CD4-positive, CD25-positive, alpha-beta regulatory T cell (primary cell): Measurements from ENCODE around the gene SLC41A1. TPM values are rescaled to one million over a fixed set of nuclear protein-coding genes. Genes with fewer than 3 reads are reported as not detected.
A peak's percentile ranks its signal among the peaks of the same experiment; 100 is the strongest.

Source experiments
- ATAC-seq, 2 donors: fragments of 150-1000 bp; cut with Tn5 transposase; one replicate each; pipeline ENCODE4 v1.10.0; 2021; ENCODE audit warnings: low read depth in 2 of 2, moderate number of reproducible peaks in 2 of 2, moderate library complexity in 1 of 2
- DNase-seq, 3 donors: peaks; one replicate each; pipeline versions ENCODE4 v3.0.0 to v3.0.0-alpha.2; 2012 to 2022; ENCODE audit warnings: mixed read lengths in 1 of 3
- H3K27ac ChIP-seq: one replicate; pipeline ENCODE4 v1.7.0; 2013; ENCODE audit warnings: mild to moderate bottlenecking, low read length; ENCODE audit not compliant: insufficient read depth, poor library complexity, severe bottlenecking
- H3K27me3 ChIP-seq: one replicate; pipeline ENCODE4 v1.7.0; 2013; ENCODE audit warnings: low read length; ENCODE audit not compliant: control insufficient read depth, insufficient read depth
- H3K36me3 ChIP-seq: one replicate; pipeline ENCODE4 v1.7.0; 2013; ENCODE audit warnings: mild to moderate bottlenecking, low read length, moderate library complexity; ENCODE audit not compliant: control insufficient read depth, insufficient read depth
- H3K4me1 ChIP-seq: 2 replicates; pipeline ENCODE4 v1.7.0; 2013; ENCODE audit warnings: mild to moderate bottlenecking, low read length; ENCODE audit not compliant: insufficient read depth, control insufficient read depth, poor library complexity, severe bottlenecking
- H3K4me3 ChIP-seq: one replicate; pipeline ENCODE4 v1.7.0; 2013; ENCODE audit warnings: low read depth, mild to moderate bottlenecking, low read length, moderate library complexity
- H3K9me3 ChIP-seq, 2 experiments: 1 replicate in 1 of 2; 2 replicates in 1 of 2; pipeline ENCODE4 v1.7.0; 2013; ENCODE audit warnings: low read length in 2 of 2, mild to moderate bottlenecking in 1 of 2, moderate library complexity in 1 of 2; ENCODE audit not compliant: control insufficient read depth in 2 of 2
- H3K27ac Mint-ChIP-seq, 3 donors: one replicate each; pipeline ENCODE4 v1.8.0; 2020 to 2022; ENCODE audit warnings: mild to moderate bottlenecking in 3 of 3, mixed read lengths in 3 of 3, moderate library complexity in 2 of 3
- H3K27me3 Mint-ChIP-seq: one replicate; pipeline ENCODE4 v1.8.0; 2022; ENCODE audit warnings: mild to moderate bottlenecking, mixed read lengths
- H3K36me3 Mint-ChIP-seq: one replicate; pipeline ENCODE4 v1.8.0; 2020; ENCODE audit warnings: mixed read lengths
- H3K4me1 Mint-ChIP-seq, 4 donors: one replicate each; pipeline ENCODE4 v1.8.0; 2020 to 2022; ENCODE audit warnings: mixed read lengths in 4 of 4, mild to moderate bottlenecking in 1 of 4
- H3K4me3 Mint-ChIP-seq, 4 donors: one replicate each; pipeline ENCODE4 v1.8.0; 2020 to 2022; ENCODE audit warnings: mild to moderate bottlenecking in 4 of 4, mixed read lengths in 4 of 4, moderate library complexity in 3 of 4
- H3K9me3 Mint-ChIP-seq, 7 donors: one replicate each; pipeline ENCODE4 v1.8.0; 2020 to 2022; ENCODE audit warnings: mixed read lengths in 7 of 7, mild to moderate bottlenecking in 3 of 7, moderate library complexity in 2 of 7
- polyA plus RNA-seq, 4 donors: library from polyadenylated mRNA; unstranded; fragments of 300-500 nt; fragmentation: Illumina TruSeq; gene quantifications; one replicate each; pipeline ENCODE4 v1.2.3, GENCODE V29; 2021
- total RNA-seq: library from RNA; stranded (reverse); gene quantifications from one replicate; pipeline ENCODE4 v1.2.3, GENCODE V29; 2022

SLC41A1 gene
- total and polyA plus RNA-seq, 5 donors from 2014 or later: 10.8 to 33.2 (median 13.4) TPM

GRCh38 chr1:205817364-205817763 is 4.4 kb upstream of the SLC41A1 start:
- no peak for DNase-seq
- no peaks in the 10 kb centered on the region for H3K36me3 ChIP-seq
- H3K4me3 Mint-ChIP-seq: no peak overlapping the region
- no peaks in the 10 kb centered on the region for H3K27me3 Mint-ChIP-seq
- ATAC-seq: no peak
- peaks cover 10% of the 10 kb centered on the region for H3K4me1 ChIP-seq
- no peaks in the 10 kb centered on the region for H3K27me3 ChIP-seq
- H3K4me3 ChIP-seq: no peak overlapping the region
- H3K27ac ChIP-seq: no peak overlapping the region
- H3K36me3 Mint-ChIP-seq: no peaks in the 10 kb centered on the region
- H3K9me3 ChIP-seq: no peaks in the 10 kb centered on the region
- H3K27ac Mint-ChIP-seq: no peak overlapping the region
- H3K9me3 Mint-ChIP-seq: peaks cover 0 to 2% (median 0%) of the 10 kb centered on the region in 7 donors
- peaks cover 8 to 23% (median 15%) of the 10 kb centered on the region in 4 donors for H3K4me1 Mint-ChIP-seq

- ATAC-seq (no peak), DNase-seq (no peak)
- Histone ChIP-seq H3K9me3 (no peaks in the 10 kb centered on the region), H3K4me3 (peak overlapping the region; percentile 78), H3K4me1 (peaks cover 47% of the 10 kb centered on the region), H3K36me3 (peaks cover 10% of the 10 kb centered on the region), H3K27ac (peak overlapping the region; percentile 71), H3K27me3 (no peaks in the 10 kb centered on the region)
- H3K4me1 Mint-ChIP-seq: peaks cover 13 to 51% (median 41%) of the 10 kb centered on the region in 4 donors
- H3K4me3 Mint-ChIP-seq: peak overlapping the region; percentile 93 to 95 (median 94)
- no peaks in the 10 kb centered on the region for H3K9me3 Mint-ChIP-seq
- peak overlapping the region in 2 of 3 donors; percentile 89 to 93 for H3K27ac Mint-ChIP-seq
- peaks cover 13% of the 10 kb centered on the region for H3K36me3 Mint-ChIP-seq
- no peaks in the 10 kb centered on the region for H3K27me3 Mint-ChIP-seq
Observed at GRCh38 chr1:205813755-205814058, 709 bp upstream of the SLC41A1 start.

GRCh38 chr1:205812271-205812877 is 624 bp downstream of the SLC41A1 start:
- Histone ChIP-seq H3K27me3 (no peaks in the 10 kb centered on the region), H3K36me3 (peaks cover 10% of the 10 kb centered on the region), H3K9me3 (no peaks in the 10 kb centered on the region), H3K27ac (peak overlapping the region; percentile 76), H3K4me1 (peaks cover 60% of the 10 kb centered on the region), H3K4me3 (peak overlapping the region; percentile 87)
- DNase-seq: peak in 2 of 3 donors; percentile 5 to 28
- Mint-ChIP-seq H3K4me1 (peaks cover 13 to 65% (median 51%) of the 10 kb centered on the region in 4 donors), H3K27ac (peak overlapping the region; percentile 86 to 98 (median 91)), H3K4me3 (peak overlapping the region; percentile 91 to 96 (median 94)), H3K36me3 (peaks cover 20% of the 10 kb centered on the region), H3K27me3 (no peaks in the 10 kb centered on the region), H3K9me3 (no peaks in the 10 kb centered on the region)
- ATAC-seq: peak in 1 of 2 donors; percentile 0

DNA sequence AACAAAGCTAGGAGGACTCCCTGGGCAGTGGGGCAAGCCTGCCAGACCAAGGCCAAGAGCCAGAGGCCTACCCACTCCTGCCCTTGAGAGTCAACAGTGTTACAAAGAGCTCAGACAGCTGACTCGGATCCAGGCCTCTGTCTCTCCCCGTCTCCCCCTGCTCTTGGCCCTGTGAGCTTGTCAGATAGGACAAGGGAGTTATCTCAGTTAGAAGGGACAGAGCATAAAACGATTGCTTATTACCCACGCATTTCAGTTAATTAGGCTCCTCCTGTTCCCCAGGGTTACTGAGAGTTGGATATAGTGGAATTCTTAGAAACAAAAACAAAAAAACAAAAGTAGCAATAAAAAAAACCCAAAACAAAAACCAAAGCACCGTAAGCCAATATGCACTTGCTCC is 1.3 kb downstream of the SLC41A1 start:
- Mint-ChIP-seq H3K36me3 (peaks cover 20% of the 10 kb centered on the region), H3K27me3 (no peaks in the 10 kb centered on the region), H3K9me3 (no peaks in the 10 kb centered on the region), H3K4me1 (peaks cover 13 to 71% (median 58%) of the 10 kb centered on the region in 4 donors), H3K4me3 (peak overlapping the region; percentile 91 to 96 (median 94)), H3K27ac (peak overlapping the region; percentile 86 to 98 (median 91))
- Histone ChIP-seq H3K27ac (peak overlapping the region; percentile 76), H3K36me3 (peaks cover 10% of the 10 kb centered on the region), H3K9me3 (no peaks in the 10 kb centered on the region), H3K4me3 (peak overlapping the region; percentile 87), H3K4me1 (peaks cover 67% of the 10 kb centered on the region), H3K27me3 (no peaks in the 10 kb centered on the region)
- no peak for DNase-seq
- ATAC-seq: no peak

DNA sequence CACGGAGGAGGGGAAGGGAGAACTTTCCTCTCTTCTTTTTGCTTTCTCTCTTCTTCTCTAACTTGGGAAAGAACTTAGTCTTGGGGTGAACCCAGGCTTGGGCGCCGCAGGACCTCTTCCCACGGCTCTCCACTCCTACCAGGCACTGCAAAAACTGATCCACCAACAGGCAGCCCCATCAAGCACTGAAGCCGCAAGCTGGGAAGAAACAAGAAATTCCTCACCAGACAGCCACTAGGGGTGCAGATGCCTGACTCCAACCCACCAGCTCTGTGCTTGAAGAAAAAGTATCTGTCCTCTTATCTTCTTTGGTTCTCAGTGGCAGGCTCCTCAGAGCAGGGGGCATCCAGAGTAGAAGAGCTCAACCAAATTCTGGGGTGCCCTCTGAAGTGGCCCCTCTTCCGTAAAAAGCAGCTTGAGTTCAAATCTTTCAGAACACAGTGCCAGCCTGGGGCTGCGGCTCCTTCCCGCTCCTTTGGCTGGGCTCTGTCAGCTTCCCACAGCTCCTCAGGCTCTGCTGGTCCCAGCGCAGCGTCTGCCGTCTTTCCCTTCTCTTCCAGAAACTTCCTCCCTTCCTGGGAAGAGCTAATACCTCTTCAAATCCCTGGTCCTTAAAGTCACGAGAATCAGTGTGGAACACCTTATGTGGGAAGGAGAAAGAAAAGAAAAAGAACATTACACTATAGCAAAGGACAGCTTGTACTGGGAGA is 2.4 kb downstream of the SLC41A1 start:
- Mint-ChIP-seq H3K36me3 (peaks cover 20% of the 10 kb centered on the region), H3K9me3 (peaks cover 0 to 1% (median 0%) of the 10 kb centered on the region in 7 donors), H3K4me3 (peak overlapping the region; percentile 91 to 96 (median 94)), H3K27me3 (no peaks in the 10 kb centered on the region), H3K27ac (peak overlapping the region; percentile 2 to 98 (median 91)), H3K4me1 (peaks cover 13 to 81% (median 68%) of the 10 kb centered on the region in 4 donors)
- Histone ChIP-seq H3K4me1 (peaks cover 78% of the 10 kb centered on the region), H3K4me3 (peak overlapping the region; percentile 87), H3K27me3 (no peaks in the 10 kb centered on the region), H3K9me3 (no peaks in the 10 kb centered on the region), H3K27ac (no peak overlapping the region), H3K36me3 (peaks cover 10% of the 10 kb centered on the region)
- ATAC-seq (no peak), DNase-seq (no peak)

DNA sequence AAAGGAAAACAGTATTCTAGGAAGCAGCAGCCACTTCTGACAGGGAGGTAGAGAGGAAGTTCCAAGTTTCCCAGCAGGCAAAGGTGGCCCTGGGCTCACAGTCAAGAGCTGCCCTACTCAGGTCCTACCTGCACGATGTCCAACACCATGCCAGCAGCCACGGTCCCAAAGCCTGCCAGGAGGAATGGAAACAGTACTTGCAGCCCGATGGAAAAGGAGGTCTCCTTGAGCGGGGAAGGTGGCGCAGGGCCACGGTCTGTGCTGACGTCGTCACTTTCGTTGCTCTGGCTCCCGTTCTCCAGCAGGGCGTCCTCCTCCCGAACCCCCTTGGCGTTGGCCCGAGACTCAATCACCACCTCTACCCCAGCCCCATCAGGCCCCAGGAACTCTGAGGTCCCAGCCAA is 3.1 kb downstream of the SLC41A1 start:
- Mint-ChIP-seq H3K36me3 (peaks cover 20% of the 10 kb centered on the region), H3K27ac (peak overlapping the region in 1 of 3 donors; percentile 26), H3K4me3 (peak overlapping the region; percentile 91 to 96 (median 94)), H3K27me3 (no peaks in the 10 kb centered on the region), H3K4me1 (peaks cover 13 to 87% (median 72%) of the 10 kb centered on the region in 4 donors), H3K9me3 (peaks cover 0 to 1% (median 0%) of the 10 kb centered on the region in 7 donors)
- H3K27me3 ChIP-seq: no peaks in the 10 kb centered on the region
- peaks cover 10% of the 10 kb centered on the region for H3K36me3 ChIP-seq
- no peak for ATAC-seq
- H3K4me3 ChIP-seq: peak overlapping the region; percentile 5
- H3K27ac ChIP-seq: no peak overlapping the region
- H3K4me1 ChIP-seq: peaks cover 84% of the 10 kb centered on the region
- H3K9me3 ChIP-seq: no peaks in the 10 kb centered on the region
- no peak for DNase-seq

- peaks cover 20% of the 10 kb centered on the region for H3K36me3 Mint-ChIP-seq
- H3K4me3 Mint-ChIP-seq: peak overlapping the region; percentile 85 to 96 (median 92)
- Histone ChIP-seq H3K36me3 (peaks cover 10% of the 10 kb centered on the region), H3K4me1 (peaks cover 89% of the 10 kb centered on the region), H3K27me3 (no peaks in the 10 kb centered on the region), H3K4me3 (peak overlapping the region; percentile 5), H3K9me3 (no peaks in the 10 kb centered on the region), H3K27ac (no peak overlapping the region)
- peaks cover 9 to 88% (median 73%) of the 10 kb centered on the region in 4 donors for H3K4me1 Mint-ChIP-seq
- peaks cover 0 to 1% (median 0%) of the 10 kb centered on the region in 7 donors for H3K9me3 Mint-ChIP-seq
- DNase-seq (no peak), ATAC-seq (no peak)
- H3K27ac Mint-ChIP-seq: peak overlapping the region in 2 of 3 donors; percentile 26 to 74
- no peaks in the 10 kb centered on the region for H3K27me3 Mint-ChIP-seq
Observed at GRCh38 chr1:205809469-205809868, 3.5 kb downstream of the SLC41A1 start.
